Thymus (tissue), 11 donors: Measurements from ENCODE around the gene SIL1. TPM values are rescaled to one million over a fixed set of nuclear protein-coding genes. Genes with fewer than 3 reads are reported as not detected.

Experiments
- DNase-seq, 9 donors: peaks; one replicate each; pipeline ENCODE4 v3.0.0-alpha.2; 2013; ENCODE audit warnings: low spot score in 9 of 9, low read depth in 6 of 9, missing footprints in 1 of 9
- H3K27ac ChIP-seq, 2 donors: one replicate each; pipeline ENCODE4 v1.5.1; 2013; ENCODE audit warnings: control low read depth in 1 of 2, low read depth in 1 of 2, low read length in 1 of 2, mild to moderate bottlenecking in 1 of 2, moderate library complexity in 1 of 2
- H3K27me3 ChIP-seq, 2 donors: one replicate each; pipeline ENCODE4 v1.5.1; 2013; ENCODE audit warnings: low read length in 1 of 2; ENCODE audit not compliant: control insufficient read depth in 2 of 2, insufficient read depth in 1 of 2
- H3K36me3 ChIP-seq, 2 donors: one replicate each; pipeline ENCODE4 v1.5.1; 2013; ENCODE audit warnings: low read length in 1 of 2, mild to moderate bottlenecking in 1 of 2, moderate library complexity in 1 of 2; ENCODE audit not compliant: control insufficient read depth in 2 of 2, insufficient read depth in 2 of 2
- H3K4me1 ChIP-seq, 2 donors: one replicate each; pipeline ENCODE4 v1.5.1; 2013; ENCODE audit warnings: low read length in 2 of 2; ENCODE audit not compliant: control insufficient read depth in 2 of 2, insufficient read depth in 2 of 2
- H3K4me3 ChIP-seq, 2 donors: one replicate each; pipeline ENCODE4 v1.5.1; 2013; ENCODE audit warnings: low read length in 2 of 2, control low read depth in 1 of 2, mild to moderate bottlenecking in 1 of 2
- H3K9me3 ChIP-seq, 2 donors: one replicate each; pipeline ENCODE4 v1.5.1; 2013; ENCODE audit warnings: low read length in 1 of 2, mild to moderate bottlenecking in 1 of 2; ENCODE audit not compliant: control insufficient read depth in 2 of 2, insufficient read depth in 1 of 2
- WGBS: extraction: QIAGEN DNeasy Blood & Tissue Kit; methylation state at CpG from one replicate; pipeline ENCODE4 v1.1.7; 2013; 5-methylcytosine and 5-hydroxymethylcytosine counted together
- polyA plus RNA-seq: library from polyadenylated mRNA; stranded (reverse); fragments of 200-250 nt; gene quantifications from one replicate; pipeline ENCODE4 v1.2.3, GENCODE V29; 2013
- total RNA-seq: library from RNA; stranded (reverse); fragments of 120-200 nt; gene quantifications from one replicate; pipeline ENCODE4 v1.2.4, GENCODE V29; 2013
- donor health status: healthy.

SIL1 gene
- total and polyA plus RNA-seq, 2 donors = 17.0 to 30.2 TPM

DNA sequence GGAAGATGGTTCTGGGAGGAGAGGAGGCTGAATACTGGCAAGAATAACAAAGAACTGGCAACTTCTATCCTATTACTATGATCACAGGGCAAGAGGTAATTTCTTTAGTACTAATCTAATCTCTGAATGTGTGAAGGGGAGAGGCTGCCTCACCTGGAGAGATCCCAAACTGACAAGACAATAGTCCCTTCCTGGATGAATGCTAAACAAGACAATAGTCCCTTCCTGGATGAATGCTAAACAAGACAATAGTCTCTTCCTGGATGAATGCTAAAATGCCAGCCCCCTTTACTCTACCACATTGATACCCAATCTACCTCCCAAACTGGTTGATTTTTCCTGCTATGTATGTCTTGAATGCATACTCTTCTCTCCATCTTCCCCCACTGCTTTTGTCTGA lies 145.2 kb downstream of the SIL1 start:
- Histone ChIP-seq H3K36me3 (peaks cover 0 to 2% of the 10 kb centered on the region in 2 donors), H3K27ac (no peak overlapping the region), H3K27me3 (no peaks in the 10 kb centered on the region), H3K9me3 (no peaks in the 10 kb centered on the region), H3K4me3 (no peak overlapping the region), H3K4me1 (no peaks in the 10 kb centered on the region)
- no peak for DNase-seq

DNA sequence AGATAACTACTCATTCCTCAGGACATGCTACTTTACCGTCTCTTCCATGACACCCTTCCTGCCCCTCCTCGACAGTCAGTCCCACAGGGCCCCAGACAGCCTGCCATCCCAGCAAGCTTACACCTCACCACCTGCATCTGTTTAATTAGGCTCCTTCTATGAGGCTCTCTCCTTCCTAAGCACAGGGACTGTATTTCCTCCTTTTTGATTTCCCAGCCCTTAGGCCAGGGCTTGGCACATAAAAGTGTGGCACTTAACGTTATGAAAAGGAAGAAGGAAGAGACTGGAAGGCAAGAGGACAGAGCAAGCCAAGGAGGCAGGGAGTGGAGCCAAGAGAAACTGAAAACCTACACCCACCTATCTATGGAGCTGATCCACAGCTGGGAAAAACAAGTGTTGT lies 146.8 kb downstream of the SIL1 start:
- DNase-seq = no peak
- no peak overlapping the region for H3K4me3 ChIP-seq
- WGBS = 82% methylated on average over 3 of the region's 3 CpGs
- H3K4me1 ChIP-seq = no peaks in the 10 kb centered on the region
- H3K36me3 ChIP-seq = peaks cover 0 to 2% of the 10 kb centered on the region in 2 donors
- H3K9me3 ChIP-seq = no peaks in the 10 kb centered on the region
- no peak overlapping the region for H3K27ac ChIP-seq
- no peaks in the 10 kb centered on the region for H3K27me3 ChIP-seq

DNA sequence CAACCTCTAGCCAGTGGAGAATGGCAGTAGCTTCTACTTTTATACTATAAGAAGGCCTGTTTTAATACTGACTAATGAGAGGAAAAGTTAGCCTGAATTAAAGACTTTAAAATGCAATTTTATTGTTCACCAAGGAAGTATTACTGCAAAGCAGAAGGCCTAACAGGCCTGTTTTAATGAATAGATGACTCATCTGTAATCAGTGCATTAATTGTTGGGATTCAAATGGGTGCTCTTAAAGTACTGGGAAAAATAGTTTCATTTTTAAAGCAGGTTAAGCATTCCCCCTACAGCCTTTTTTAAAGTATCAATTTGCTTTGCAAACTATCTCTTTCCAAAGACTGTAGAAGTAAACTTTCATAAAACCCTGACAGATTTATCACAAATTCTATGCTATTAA lies 147.7 kb downstream of the SIL1 start:
- Histone ChIP-seq H3K27me3 (no peaks in the 10 kb centered on the region), H3K4me1 (no peaks in the 10 kb centered on the region), H3K4me3 (no peak overlapping the region), H3K36me3 (peaks cover 0 to 2% of the 10 kb centered on the region in 2 donors), H3K27ac (no peak overlapping the region), H3K9me3 (no peaks in the 10 kb centered on the region)
- no peak for DNase-seq

DNA sequence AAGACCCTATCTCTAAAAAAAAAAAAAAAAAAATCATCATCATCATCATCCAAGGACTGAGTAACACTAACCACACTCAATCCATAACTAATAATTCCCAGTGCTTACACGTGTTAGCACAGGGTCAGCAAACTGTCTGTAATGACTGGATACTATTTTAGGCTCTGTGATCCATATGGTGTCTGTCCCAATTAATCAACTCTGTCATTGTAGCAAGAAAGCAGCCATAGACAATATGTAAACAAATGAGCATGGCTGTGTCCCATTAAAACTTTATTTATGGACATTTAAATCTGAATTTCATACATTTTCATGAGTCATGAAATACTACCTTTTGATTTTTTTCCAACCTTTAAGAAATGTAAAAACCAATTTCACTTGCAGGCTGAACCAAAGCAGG lies 148.4 kb downstream of the SIL1 start:
- peaks cover 0 to 2% of the 10 kb centered on the region in 2 donors for H3K36me3 ChIP-seq
- H3K4me1 ChIP-seq = no peaks in the 10 kb centered on the region
- 95% methylated on average over 1 of the region's 1 CpG for WGBS
- H3K27me3 ChIP-seq = no peaks in the 10 kb centered on the region
- H3K9me3 ChIP-seq = no peaks in the 10 kb centered on the region
- no peak for DNase-seq
- no peak overlapping the region for H3K4me3 ChIP-seq
- H3K27ac ChIP-seq = no peak overlapping the region

DNA sequence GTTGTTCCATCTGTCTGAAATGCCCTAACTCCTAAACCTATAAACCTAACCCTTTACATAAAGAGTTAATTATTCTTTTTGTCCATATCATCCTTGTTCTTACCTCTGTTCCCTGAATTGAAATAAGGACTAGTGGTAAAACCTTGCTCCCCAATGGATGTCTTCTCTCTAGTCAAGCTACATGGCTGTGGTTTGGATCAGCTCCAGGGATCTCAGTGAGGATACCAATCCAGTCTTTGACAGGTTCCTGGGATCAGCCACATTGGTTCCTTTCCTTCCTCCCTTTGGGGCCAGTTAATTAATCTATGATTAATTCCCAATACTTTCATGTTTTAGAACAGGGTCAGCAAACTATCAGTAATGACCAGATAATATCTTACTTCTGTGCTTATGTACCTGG lies 151.6 kb downstream of the SIL1 start:
- peaks cover 0 to 2% of the 10 kb centered on the region in 2 donors for H3K36me3 ChIP-seq
- no peak overlapping the region for H3K4me3 ChIP-seq
- no peaks in the 10 kb centered on the region for H3K9me3 ChIP-seq
- no peak for DNase-seq
- no peaks in the 10 kb centered on the region for H3K4me1 ChIP-seq
- no peaks in the 10 kb centered on the region for H3K27me3 ChIP-seq
- H3K27ac ChIP-seq = no peak overlapping the region

DNA sequence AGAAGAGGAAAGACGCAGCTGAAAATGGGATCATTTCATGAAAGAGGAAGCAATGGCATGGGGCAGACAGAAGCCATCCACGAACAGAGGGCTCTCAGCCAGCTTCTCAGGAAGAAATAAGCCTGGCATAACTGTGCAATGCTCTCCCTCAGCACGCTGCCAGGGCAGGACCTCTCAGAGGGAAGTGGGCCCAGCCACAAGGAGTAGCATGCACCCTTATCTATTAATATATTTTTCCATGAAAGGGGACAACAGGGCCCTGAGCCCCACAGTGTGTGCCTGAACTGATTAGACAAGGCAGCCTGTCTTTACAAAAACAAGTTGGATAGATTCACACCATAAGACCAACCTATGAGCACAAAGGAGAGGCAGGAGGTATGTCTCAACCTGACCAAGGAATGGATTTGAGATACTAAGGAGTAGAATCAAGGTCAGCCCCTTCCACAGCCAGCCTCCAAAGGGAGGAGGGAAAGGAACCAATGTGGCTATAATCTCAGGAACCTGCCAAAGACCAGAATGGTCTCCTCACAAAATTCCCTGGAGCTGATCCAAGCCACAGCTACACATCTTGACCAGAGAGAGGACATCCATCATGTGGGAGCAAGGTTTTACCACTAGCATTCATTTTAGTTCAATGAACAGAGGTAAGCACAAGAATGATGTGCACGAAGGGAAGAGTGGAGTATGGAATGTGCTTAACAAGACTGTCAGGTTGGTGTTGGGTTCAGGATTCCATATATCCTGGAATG lies 154.8 kb downstream of the SIL1 start:
- H3K27ac ChIP-seq = no peak overlapping the region
- no peaks in the 10 kb centered on the region for H3K27me3 ChIP-seq
- H3K4me1 ChIP-seq = no peaks in the 10 kb centered on the region
- H3K36me3 ChIP-seq = no peaks in the 10 kb centered on the region
- no peak for DNase-seq
- no peak overlapping the region for H3K4me3 ChIP-seq
- 91% methylated on average over 4 of the region's 4 CpGs for WGBS
- H3K9me3 ChIP-seq = no peaks in the 10 kb centered on the region

DNA sequence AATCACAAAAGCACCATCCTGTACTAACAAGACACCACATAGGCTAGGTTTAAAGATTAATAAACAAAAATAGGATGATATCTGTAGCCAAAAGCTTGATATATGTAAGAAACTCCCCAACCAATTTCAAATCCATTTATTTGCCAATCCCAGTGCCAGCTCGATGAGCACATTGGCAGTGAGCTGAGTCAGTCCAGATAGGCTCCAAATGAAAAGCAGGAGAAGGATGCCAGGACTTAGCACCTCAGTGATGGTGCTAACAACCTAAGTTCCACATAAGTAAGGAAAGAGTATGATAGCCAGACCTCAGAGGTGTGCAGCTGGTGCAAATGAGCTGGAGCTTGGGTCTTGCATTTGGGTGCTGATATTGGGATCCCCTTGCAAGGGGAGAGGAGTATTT lies 158.1 kb downstream of the SIL1 start:
- Histone ChIP-seq H3K27me3 (no peaks in the 10 kb centered on the region), H3K9me3 (no peaks in the 10 kb centered on the region), H3K4me3 (no peak overlapping the region), H3K4me1 (no peaks in the 10 kb centered on the region), H3K27ac (no peak overlapping the region), H3K36me3 (no peaks in the 10 kb centered on the region)
- DNase-seq = no peak
- 97% methylated on average over 1 of the region's 1 CpG for WGBS

DNA sequence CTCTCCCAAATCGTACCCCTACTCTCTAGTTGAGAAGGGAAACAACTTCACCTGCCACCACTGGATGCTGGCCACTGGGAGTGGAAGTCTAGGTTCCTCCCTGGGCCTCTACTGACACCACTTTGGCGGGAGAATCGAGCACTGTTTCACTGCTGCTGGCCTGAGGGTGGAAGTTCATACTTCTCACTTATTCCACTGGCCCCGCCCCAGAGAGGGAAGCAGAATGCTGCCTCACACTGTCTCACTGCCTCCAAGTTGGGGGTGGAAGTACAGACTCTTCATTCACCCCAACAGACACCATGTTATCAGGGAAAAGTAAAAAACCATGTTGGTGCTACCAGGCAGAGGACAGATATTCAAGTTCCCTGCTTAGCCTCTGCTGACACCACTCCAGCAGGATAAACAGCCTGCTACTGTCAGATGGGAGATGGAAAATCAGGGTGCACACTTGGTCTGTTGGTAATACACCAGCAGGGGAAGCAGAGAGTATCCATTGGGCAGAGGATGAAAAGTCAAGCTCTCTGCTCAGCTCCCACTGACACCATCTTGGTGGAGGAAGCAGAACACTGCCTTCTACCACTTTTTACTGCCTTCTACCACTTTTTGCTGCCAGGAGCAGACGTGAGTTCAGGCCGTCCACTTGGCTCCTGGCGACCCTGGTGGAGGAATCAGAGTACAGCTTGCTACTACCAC lies 159.4 kb downstream of the SIL1 start:
- Histone ChIP-seq H3K27ac (no peak overlapping the region), H3K4me3 (no peak overlapping the region), H3K27me3 (no peaks in the 10 kb centered on the region), H3K9me3 (no peaks in the 10 kb centered on the region), H3K36me3 (no peaks in the 10 kb centered on the region), H3K4me1 (no peaks in the 10 kb centered on the region)
- DNase-seq = no peak
- 84% methylated on average over 7 of the region's 7 CpGs for WGBS

DNA sequence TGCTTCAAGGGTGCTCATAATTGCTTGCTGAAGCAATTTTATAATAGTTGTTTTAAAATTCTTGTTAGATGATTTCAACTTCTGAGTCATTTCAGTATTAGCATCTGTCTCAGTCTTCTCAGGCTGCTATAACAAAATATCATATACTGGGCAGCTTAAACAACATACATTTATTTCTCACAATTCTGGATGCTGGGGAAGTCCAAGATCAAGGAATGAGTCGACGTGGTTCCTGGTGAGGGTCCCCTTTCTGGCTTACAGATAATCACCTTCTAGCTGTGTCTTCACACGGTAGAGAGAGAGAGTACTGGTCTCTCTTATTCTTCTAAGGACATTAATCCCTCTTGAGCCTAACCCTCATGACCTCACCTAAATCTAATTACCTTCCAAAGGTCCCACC lies 160.4 kb downstream of the SIL1 start:
- no peaks in the 10 kb centered on the region for H3K27me3 ChIP-seq
- H3K4me1 ChIP-seq = no peaks in the 10 kb centered on the region
- WGBS = over 99% methylated on average over 3 of the region's 3 CpGs
- DNase-seq = no peak
- no peaks in the 10 kb centered on the region for H3K36me3 ChIP-seq
- no peaks in the 10 kb centered on the region for H3K9me3 ChIP-seq
- H3K4me3 ChIP-seq = no peak overlapping the region
- no peak overlapping the region for H3K27ac ChIP-seq
